ENCODE measurements around the gene RPAP3.

Gene RPAP3

DNA sequence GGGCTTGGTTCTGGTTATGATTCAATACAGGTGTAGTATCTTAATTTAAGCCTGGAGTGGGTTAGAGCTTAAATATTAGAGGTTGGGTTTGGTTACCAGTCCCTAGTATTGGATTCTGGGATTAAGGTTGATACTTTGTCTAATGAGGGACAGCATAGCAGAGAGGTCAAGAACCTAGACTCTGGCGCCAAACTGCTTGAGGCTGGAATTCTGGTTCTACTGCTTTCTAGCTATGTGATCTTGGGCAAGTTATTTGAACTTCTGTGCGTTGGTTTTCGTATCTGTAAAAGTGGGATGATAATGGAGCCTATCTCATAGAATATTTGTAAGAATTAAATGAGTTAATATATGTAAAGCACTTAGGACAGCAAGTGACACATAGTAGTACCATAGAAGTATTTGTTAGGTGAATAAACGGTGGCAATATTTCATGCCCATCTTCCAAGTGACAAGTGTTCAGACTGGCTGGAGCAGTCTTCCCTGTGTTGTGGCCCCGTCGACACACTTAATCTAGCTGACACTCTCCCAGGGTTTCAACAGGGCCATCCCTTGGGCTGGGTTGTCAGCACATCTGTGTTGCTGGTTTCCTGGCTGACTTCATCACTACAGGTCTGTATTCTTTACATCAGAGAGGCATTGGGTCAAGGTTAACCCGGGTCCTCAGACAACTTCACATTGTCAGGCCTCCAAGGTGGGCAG, 16.5 kb upstream of the RPAP3 start:
- DNase-seq (ENCODE audit: low read depth, low spot score) = no peak

DNA sequence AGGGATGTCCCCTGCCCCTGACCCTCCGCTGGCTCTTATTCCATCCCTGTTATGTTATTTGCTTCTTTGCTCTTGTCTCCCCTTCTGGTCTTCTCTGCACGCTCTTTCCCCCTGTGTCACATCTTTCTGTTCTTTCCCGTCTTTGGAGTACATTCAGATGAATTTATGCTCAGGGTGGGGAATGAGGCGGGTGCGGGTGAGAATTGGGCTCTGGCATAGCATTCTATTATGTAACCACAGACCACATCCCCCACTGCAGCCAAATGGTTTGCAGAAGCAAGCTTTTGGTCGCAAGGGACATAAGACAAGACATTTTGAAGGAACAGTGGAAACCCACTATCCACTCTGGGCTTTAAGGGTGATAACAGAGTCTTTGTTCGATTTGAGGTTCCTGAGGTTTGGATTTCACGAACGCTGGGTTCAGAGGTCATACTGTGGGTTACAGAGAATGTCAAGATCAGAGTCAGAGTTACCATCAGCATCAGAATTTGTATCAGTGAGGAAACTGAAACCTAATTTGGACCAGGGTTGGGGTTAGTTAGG, 15.7 kb upstream of the RPAP3 start:
- DNase-seq (ENCODE audit: low read depth, low spot score) = no peak

DNA sequence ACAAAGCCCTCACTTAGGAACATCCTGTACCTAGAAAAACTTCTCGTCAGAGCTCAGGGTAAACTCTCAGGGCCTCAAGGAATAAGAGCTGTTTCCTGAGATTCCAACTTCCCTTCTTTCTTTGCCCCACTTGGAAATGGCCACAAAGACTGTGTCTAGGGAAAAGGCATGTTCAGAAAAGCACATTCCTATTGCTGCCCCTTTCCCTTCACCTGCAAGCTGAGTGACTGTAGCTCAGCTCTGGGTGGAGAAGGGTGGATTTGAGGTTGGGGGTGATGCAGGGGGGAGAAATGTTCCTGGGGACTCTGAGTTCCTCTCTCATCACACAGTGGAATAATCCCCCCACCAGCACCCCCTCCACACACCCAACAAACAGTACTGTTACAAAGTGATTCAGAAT, 12.7 kb upstream of the RPAP3 start:
- no peak for DNase-seq (ENCODE audit: low read depth, low spot score)

DNA sequence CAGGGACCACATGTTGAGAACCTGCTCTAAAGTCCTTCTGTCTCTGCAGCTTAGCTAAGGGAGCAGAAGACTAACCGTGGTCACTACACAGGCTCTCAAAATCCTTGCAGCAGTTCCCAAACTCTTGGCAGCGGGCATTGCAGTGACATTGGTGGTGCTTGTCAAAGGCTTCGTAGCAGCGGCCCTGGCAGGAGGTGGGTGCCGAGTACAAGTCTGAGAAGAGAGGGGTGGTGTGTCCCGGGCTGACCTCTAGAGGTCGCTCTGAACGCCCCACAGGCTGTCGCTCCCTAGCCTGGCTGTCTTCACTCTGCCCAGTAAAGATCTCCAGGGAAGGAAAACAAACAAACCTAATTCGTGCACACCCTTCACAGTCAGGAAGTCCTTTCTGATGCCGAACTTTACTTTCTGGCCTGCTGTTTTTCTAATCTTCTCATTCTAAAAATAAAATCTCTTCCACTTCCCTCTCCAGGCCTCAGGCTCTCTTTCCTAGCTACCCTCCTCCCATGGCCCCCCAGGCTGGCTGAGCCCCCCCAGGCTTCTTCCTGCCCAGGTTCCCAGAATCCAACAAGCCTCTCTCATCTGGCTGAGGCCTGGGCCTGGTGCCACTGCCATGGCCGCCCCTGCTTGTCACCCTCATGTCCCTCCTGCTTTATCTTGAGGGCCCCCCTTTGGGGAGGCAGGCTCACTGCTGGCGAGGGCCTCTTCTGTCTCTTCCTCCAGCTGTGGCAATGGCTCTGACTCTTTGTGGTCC, 11.8 kb upstream of the RPAP3 start:
- peak; percentile 53 for DNase-seq (ENCODE audit: low read depth, low spot score)

DNA sequence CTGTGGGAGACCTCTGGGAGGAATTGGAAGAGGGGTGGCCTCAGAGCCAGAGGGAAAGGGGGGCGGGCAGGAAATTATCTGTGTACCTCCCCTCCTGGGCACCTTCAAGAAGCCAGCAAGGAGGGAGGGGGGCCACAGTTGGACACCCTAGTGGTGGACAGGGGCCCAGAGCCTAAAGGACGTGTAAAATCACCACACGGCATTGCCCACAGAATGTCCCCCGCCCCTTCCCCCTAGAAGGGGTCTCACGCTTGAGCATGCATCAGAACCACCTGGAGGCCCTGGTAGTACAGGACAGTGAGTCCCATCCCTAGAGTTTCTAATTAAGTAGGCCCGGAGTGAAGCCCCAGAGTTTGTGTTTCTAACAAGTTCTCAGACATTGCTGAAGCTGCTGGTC, 11.2 kb upstream of the RPAP3 start:
- DNase-seq (ENCODE audit: low read depth, low spot score) = no peak

DNA sequence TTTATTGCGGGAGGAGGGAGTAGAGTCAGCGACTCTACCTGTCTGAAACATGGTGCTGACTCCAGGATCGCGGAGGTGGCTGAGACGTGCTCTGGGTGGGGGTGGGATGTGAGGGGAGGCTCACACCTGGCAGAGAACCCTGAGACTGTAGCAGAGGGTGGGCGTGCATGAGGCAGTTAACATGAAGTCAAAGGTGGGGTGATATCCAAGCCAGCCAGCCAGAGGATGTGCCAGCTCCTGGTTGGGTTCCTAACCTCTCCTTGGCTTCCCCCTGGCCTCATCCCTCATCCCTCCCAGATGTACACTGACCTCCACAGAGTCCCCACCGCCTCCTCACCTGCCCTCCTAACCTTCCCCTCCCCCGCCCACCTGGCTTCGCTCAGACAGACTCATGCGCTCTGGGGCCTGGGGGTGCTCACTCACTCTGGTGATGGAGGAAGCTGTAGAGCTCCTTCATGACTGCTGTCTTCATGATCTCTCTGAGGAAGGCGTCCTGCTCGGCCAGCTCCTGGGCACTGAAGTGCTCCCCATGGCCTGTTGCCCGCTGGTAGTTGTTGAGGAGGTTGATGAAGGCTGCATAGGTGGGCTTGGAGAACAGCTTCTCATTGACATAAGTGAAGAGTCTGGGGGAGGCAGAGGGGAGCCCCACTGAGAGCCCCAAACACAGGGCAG, 10.2 kb upstream of the RPAP3 start:
- DNase-seq (ENCODE audit: low read depth, low spot score) = no peak

DNA sequence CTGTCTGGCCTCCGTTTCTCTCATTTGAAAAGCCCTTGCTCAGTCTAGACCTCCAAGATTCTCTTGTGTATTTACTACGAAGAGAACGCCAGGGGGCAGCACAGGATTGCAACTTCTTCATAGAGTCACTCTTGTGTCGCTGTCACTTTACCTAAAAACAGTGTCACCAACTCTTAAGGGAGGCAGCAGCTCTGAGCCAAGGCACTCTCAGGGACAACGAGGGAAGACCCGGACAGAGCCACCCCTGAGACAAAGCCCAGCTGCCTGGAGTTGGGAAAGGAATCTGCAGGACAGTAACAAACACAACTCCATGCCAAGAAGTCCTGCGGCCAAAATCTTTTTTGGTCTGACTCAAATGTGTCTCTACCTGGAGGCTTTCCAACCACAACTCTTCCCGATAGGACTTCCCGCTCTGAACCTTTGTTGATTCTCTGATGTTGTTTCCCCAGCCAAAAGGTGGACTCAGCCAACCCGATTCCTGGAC, 9.6 kb upstream of the RPAP3 start:
- no peak for DNase-seq (ENCODE audit: low read depth, low spot score)

DNA sequence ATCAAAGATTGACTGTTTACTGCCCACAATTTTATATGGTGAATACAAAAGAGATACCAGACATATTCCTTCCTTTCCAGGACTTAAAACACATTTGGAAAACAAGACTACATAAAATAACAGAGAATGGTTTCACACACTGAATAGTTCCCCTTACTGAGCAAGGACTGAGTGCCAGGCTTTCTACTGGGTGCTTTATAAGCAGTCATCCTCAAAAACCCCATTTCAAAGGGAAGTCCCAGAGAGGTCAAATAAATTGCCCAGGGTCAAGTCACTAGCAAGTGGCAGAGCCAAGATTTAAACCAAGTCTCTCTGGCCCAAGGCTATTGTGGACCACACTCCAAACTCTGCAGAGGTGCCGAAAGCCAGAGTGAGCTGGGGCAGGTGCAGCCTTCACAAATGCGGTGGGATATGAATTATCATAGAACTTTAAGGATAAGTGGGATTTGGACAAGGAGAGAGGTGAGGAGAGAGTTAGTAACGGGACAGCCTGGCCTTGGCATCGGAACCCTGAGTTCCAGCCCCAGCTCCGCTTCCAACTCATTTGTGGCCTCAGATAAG, 9.1 kb upstream of the RPAP3 start:
- DNase-seq (ENCODE audit: low read depth, low spot score) = no peak

DNA sequence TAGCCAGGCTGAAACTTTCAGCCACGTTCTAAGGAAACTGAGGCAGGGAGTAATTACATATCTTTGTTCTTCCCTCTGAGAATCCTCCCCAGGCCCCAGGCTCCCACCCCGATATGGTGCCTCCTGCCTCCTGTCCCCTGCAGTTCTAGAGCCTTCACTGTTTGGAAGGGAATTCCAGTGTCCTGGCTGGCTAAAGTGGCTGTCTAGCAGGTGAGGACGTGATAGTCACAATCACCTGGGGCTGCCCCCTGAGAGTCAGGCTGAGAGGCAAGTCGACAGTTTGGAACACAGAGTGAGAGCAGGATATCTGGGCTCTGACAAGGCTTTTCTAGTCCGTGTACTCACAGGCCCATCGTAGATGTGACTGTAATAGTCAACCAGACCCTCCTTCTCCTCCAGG, 6.3 kb upstream of the RPAP3 start:
- DNase-seq (ENCODE audit: low read depth, low spot score) = no peak

DNA sequence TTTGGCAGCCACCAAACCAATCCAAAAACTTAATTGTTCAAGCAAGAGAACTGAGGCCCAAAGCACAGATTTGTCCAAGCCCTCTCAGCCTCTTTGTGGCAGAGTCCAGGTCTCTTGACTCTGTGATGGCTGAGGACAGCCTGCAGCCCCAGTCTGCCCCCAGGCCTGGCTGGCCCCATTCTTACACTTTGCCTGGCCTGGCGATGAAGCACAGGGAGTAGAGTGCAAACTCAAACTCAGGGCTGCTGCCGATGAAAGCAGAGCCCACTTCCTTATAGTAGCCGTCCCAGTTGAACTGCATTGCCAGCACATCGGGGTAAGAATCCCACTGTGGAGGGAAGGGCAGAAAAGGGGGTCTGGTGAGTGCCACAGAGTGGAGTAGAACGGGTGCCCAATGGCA, 5.6 kb upstream of the RPAP3 start:
- DNase-seq (ENCODE audit: low read depth, low spot score) = no peak

DNA sequence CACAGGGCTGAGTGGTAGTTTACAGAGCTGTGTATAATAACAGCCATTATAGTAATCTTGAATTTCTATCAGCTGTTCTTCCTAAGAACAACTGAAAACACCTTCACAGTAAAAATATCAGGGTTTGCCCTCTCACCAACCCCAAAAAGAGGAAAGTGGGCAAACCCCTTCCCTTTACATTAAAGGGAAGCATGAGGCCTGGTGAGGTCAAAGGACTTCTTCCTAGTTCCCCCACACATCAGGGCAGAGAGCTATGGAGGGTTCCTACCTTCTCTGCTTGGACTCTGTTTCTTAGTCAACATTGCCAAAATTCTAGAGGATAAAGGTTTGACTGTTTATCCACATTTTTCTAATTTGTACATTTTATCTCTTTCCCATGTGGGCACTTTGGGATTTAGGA, 4.4 kb upstream of the RPAP3 start:
- DNase-seq (ENCODE audit: low read depth, low spot score) = no peak

DNA sequence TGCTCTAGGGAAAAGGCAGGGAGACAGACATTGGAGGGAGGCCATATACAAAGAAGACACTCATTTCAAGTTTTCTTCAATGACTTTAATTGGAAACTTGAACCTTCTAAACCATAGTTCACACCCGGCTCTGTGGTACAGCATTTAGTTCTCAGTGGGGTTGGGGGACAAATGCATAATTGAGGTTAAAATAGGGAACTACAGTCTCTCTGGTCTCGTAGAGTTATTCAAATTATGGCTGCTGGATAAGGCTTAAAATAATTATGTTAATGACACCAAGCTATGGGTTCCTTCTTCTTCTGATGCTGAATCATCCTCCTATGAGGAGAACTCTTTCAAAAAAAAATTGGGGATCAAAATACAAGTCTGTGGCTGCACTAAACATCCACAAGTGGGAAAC, 3.8 kb upstream of the RPAP3 start:
- DNase-seq (ENCODE audit: low read depth, low spot score) = no peak

DNA sequence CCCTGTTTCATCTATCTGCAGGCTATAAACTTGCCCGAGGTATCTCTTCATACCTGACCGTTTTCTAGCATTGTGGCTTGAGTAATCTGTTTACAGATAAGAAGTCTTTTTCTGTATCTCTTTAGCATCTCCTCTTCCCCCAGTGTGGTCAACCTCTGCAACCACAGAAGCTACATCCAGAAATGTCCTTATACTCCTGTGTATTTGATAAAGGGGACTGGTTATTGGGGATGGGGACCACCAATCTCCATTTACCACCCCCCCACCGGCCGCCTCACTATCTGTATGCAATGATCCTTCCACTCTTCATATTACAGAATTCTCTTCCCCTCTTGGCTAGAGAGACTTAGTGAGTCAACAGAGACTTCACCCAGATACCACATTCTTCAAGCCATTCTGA, 3.4 kb upstream of the RPAP3 start:
- DNase-seq (ENCODE audit: low read depth, low spot score) = no peak

DNA sequence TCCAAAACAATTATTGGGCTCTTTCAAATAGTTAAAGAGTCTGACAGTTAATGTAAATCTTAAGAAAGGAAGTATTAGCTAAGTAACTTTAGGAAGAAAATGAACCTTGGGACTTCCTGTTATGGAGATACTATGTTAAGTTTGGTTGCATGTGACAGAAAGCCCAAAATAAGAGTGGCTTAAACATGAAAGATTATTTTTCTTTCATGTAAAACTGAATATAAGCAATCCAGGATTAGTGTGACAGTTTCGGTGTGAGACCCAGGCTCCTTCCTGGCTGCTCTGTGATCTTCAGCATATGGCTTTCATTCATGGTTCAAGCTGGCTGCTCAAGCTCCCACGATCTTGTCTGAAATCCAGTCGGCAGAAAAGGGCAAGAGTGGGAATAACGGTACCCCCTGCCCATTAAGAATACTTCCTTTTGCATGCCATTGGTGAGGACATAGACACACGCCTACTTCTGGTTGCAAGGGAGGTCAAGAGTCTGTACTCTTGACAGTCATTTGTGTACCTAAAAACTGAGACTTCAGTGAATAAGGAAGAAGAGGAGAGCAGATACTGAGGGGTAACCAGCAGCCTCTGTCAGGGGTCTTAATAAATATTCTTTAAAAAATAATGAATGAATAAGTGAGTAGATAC, 2.2 kb upstream of the RPAP3 start:
- no peak for DNase-seq (ENCODE audit: low read depth, low spot score)

DNA sequence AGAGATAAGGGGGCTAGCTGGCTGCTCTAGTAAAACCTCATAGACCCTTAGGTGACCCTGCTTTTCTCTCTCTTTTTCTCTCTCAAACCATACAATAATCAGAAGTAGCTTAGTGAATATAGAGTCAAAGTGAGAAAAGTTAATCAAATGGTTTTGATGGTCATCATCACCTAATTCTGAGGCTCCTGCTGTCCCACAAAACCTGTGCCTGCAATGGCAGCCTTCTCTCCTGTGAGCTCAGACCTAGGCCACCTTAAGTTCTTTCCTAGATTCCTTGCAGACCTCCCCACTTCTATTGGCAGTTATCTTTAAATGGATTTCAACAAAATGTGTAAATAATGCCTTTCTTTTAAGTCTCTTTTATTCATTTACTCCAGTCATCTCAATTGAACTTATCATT, 1.5 kb upstream of the RPAP3 start:
- no peak for DNase-seq (ENCODE audit: low read depth, low spot score)

DNA sequence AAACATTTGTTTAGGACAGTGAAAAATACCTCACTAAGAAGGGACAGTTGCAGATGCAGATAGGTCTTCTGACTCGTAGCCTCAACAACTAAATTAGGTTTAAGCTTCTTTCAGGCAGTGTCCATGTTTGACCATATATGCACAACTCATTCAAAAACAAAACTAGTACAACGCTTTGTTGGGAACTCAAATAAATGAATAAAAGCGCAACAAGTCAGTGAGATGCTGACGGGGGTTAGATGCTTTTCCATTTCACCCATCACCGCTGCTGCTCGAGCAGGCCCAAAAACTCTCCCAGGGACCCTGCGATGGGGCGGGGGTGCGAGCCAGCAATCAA, 633 bp downstream of the RPAP3 start:
- DNase-seq (ENCODE audit: low read depth, low spot score) = no peak

DNA sequence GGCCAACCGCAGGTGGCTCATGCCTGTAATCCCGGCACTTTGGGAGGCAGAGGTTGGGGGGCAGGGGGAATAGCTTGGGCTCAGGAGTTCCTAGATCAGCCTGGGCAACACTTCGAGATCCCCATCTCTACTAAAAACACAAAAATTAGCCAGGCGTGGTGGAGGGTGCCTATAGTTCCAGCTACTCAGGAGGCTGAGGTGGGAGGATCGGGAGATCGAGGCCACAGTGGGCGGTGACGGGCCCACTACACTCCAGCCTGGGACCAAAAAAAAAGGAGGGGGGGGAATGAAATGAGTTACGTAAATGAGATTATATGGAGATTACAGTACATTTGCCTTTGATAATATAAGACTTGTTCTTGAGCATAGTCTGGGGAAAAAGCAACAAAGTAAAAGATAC, 1.1 kb downstream of the RPAP3 start:
- no peak for DNase-seq (ENCODE audit: low read depth, low spot score)

DNA sequence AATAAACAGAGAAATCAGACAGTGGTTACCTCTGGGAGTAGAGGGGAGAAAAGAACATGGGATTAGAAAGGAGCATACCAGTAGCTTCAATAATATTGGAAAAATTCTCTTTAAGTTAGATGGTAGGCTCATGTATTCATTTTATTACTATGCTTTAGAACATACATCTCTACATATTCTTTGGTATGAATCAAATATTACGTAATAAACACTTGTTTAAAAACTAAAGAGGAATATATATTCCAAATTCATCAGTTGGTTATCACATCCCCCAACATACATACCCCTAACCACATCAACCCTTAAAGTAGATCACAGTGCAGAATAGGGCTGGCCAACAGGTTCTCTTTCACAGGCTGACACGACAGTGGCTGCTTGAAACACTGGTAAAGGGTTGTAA, 5.6 kb downstream of the RPAP3 start:
- no peak for DNase-seq (ENCODE audit: low read depth, low spot score)

DNA sequence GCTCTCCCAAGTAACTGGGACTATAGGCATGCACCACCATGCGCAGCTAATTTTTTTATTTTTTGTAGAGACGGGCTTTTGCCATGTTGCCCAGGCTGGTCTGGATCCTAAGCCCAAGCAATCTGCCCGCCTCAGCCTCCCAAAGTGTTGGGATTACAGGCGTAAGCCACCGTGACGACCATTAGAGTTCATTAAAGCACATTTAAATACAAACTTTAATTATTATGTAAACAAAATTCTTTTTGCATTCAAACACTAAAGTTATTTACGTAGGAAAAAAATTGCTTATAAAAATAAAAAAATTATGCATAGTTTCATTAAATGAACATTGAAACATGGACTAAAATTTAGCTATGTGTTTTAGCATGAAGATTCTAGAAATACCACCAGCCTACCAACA, 7.2 kb downstream of the RPAP3 start:
- no peak for DNase-seq (ENCODE audit: low read depth, low spot score)

DNA sequence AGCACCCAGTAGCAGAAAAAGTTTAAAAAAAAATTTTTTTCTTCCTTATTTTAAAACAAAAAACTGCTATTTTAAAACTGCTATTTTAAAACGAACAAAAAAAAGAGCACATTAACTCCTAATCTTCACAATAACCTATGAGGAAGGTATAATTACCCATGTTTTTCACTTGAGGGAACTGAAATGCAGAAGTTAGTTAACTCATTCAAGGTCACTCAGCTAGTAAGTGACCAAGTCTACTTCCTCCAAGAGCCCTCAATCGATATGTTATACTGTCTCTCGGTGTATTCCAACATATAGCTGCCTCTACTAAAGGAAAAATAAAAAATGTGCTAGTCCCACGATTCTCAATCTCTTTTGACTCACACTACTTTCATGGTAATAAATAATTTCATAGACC, 7.8 kb downstream of the RPAP3 start:
- DNase-seq (ENCODE audit: low read depth, low spot score) = no peak

DNA sequence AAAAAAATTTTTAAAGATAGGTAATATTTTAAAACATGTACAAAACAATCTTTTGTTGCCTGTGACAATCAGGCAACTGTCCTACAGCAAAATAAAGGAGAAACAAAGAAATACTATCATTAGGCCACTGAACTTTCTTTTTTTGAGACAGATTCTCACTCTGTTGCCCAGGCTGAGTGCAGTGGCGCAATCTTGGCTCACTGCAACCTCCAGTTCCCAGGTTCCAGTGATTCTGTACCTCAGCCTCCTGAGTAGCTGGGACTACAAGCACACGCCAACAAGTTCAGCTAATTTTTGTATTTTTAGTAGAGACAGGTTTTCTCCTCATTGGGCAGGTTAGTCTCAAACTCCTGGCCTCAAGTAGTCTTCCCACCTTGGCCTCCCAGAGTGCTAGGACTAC, 16.6 kb downstream of the RPAP3 start:
- no peak for DNase-seq (ENCODE audit: low read depth, low spot score)

DNA sequence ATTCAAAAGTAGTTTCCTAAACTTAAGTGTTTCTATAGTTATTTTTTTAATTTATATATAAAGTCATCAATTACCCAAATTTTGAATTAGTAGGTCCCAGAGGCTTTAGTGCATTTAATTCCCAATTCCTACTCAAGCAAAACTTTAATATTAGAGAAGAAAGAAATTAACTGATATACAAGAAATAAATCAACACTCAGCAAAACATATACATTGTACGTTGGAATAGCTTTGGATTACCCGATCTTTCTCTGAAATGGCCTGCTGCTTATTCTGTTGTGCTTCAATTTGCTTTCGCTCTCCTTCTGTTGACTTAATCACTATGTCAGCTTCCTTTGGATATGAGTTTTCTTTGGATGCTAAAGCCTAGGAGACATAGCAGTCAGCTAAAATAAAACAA, 18.2 kb downstream of the RPAP3 start:
- no peak for DNase-seq (ENCODE audit: low read depth, low spot score)
